Smooth muscle cell (in vitro differentiated cells): ENCODE data around the gene INO80. TPM values are rescaled to one million over a fixed set of nuclear protein-coding genes. Genes with fewer than 3 reads are reported as not detected.

ENCODE experiments used
- DNase-seq: peaks from one replicate; lab custom pipeline; 2025; ENCODE audit not compliant: unreplicated experiment; lab: John Stamatoyannopoulos, UW
- H2AFZ ChIP-seq: fragments of 200-600 bp; sonication (generic); 2 replicates; pipeline ENCODE4 v1.6.0; 2016; ENCODE audit warnings: antibody characterized with exemption, low read depth, mild to moderate bottlenecking
- H3F3A ChIP-seq: fragments of 200-600 bp; sonication (generic); 2 replicates; pipeline ENCODE4 v1.6.0; 2017; ENCODE audit warnings: antibody characterized with exemption, low read depth
- H3K27ac ChIP-seq: fragments of 200-600 bp; sonication (generic); 2 replicates; pipeline ENCODE4 v1.5.1; 2016; ENCODE audit warnings: low read depth, mild to moderate bottlenecking
- H3K27me3 ChIP-seq: fragments of 200-600 bp; sonication (generic); 2 replicates; pipeline ENCODE4 v1.6.1; 2016; ENCODE audit warnings: low read depth, mild to moderate bottlenecking
- H3K36me3 ChIP-seq: fragments of 200-600 bp; sonication (generic); 2 replicates; pipeline ENCODE4 v1.5.1; 2016; ENCODE audit warnings: low read depth
- H3K4me1 ChIP-seq: fragments of 200-600 bp; sonication (generic); 2 replicates; pipeline ENCODE4 v1.5.1; 2016; ENCODE audit warnings: low read depth
- H3K4me2 ChIP-seq: fragments of 200-600 bp; sonication (generic); 2 replicates; pipeline ENCODE4 v1.6.0; 2016; ENCODE audit warnings: mild to moderate bottlenecking
- H3K4me3 ChIP-seq: fragments of 200-600 bp; sonication (generic); 2 replicates; pipeline ENCODE4 v1.5.1; 2016; ENCODE audit warnings: mild to moderate bottlenecking
- H3K79me2 ChIP-seq: fragments of 200-600 bp; sonication (generic); 2 replicates; pipeline ENCODE4 v1.6.0; 2016; ENCODE audit warnings: low read depth, mild to moderate bottlenecking
- H3K9ac ChIP-seq: fragments of 200-600 bp; sonication (generic); 2 replicates; pipeline ENCODE4 v1.6.0; 2016; ENCODE audit warnings: low read depth
- H3K9me3 ChIP-seq: fragments of 200-600 bp; sonication (generic); replicated peaks from 2 replicates; pipeline ENCODE4 v1.5.1; 2016; ENCODE audit warnings: low read depth
- H4K20me1 ChIP-seq: fragments of 200-600 bp; sonication (generic); 2 replicates; pipeline ENCODE4 v1.6.0; 2016; ENCODE audit warnings: low read depth
- CTCF ChIP-seq: fragments of 200-600 bp; sonication (generic); IDR thresholded peaks from 2 replicates; pipeline ENCODE4 v1.5.1; 2017; ENCODE audit warnings: borderline replicate concordance, mild to moderate bottlenecking, antibody characterized with exemption; ENCODE audit not compliant: insufficient read depth, poor library complexity, severe bottlenecking
- WGBS: methylation state at CpG from one replicate; pipeline ENCODE4 v1.1.7; 2016; ENCODE audit warnings: low lambda C conversion rate; 5-methylcytosine and 5-hydroxymethylcytosine counted together
- polyA plus RNA-seq: library from polyadenylated mRNA; unstranded; fragments of >200 nt; fragmentation: Nextera tagmentation; extraction: Ambion mirVana; gene quantifications from 2 replicates; pipeline ENCODE4 v1.2.1, GENCODE V29; 2016
- total RNA-seq: library from RNA; depleted of rRNA; stranded (reverse); fragments of >200 nt; gene quantifications from 2 replicates; pipeline ENCODE4 v1.2.3, GENCODE V29; 2014

Gene INO80
- total and polyA plus RNA-seq, 2 experiments from 2014 or later, result 4.4 to 8.3 TPM

DNA sequence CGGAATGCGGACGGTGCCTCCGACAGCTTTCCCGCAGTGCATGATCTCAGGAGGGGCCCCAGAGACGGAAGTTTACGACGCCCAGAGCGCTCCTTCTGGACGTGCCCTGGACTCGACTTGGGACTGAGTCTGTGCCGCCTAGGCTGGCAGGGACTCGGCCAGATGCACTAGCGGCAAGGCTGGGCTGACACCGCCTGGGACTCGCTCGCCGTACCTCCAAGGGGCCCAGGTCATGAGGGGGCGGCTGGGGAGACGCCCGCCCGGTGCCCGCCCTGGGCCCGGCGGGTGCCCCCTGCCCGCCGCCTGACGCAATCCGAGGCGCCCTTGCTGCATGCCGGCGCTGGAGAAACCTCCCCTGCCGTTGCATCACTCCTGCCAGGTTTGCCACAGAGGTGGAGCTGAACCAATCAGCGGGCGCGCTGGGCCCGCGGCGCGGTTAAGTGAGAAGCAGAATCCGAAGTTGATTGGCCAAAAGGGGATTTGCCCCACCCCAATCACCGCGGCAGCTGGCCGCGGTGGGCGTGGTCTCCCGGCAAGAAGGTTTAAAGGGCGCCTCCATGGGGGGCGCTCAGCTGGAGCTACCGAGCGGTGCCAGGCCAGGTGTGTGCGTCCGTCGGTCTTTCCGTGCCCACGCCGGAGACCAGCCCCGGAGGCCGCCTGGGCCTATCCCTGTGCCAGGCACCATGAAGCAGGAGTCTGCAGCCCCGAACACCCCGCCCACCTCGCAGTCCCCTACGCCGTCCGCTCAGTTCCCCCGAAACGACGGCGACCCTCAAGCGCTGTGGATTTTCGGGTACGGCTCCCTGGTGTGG lies 163.0 kb downstream of the INO80 start, which contains the start of gene CHAC1:
TSS of gene CHAC1 (plus strand) at position 571 of the 812 bp plus-strand sequence. CDS start at position 684, 113 bp downstream.
- Histone ChIP-seq H3K4me3 (peak within 1 kb of the TSS; percentile 79), H3K27me3 (no peaks in the 10 kb centered on the region), H3K36me3 (no peaks in the 10 kb centered on the region), H3K27ac (peak within 1 kb of the TSS; percentile 78), H3K4me2 (peak within 1 kb of the TSS; percentile 93), H2AFZ (peak within 1 kb of the TSS; percentile 79), H3K9ac (peak within 1 kb of the TSS; percentile 75), H3F3A (peaks cover 3% of the 10 kb centered on the region), H3K9me3 (no peaks in the 10 kb centered on the region), H3K79me2 (peaks cover 29% of the 10 kb centered on the region), H3K4me1 (no peaks in the 10 kb centered on the region), H4K20me1 (peaks cover 31% of the 10 kb centered on the region)
- no peak for TF ChIP-seq CTCF
- peak; percentile 90 for DNase-seq
- 1% methylated on average over 70 of the region's 72 CpGs for WGBS

DNA sequence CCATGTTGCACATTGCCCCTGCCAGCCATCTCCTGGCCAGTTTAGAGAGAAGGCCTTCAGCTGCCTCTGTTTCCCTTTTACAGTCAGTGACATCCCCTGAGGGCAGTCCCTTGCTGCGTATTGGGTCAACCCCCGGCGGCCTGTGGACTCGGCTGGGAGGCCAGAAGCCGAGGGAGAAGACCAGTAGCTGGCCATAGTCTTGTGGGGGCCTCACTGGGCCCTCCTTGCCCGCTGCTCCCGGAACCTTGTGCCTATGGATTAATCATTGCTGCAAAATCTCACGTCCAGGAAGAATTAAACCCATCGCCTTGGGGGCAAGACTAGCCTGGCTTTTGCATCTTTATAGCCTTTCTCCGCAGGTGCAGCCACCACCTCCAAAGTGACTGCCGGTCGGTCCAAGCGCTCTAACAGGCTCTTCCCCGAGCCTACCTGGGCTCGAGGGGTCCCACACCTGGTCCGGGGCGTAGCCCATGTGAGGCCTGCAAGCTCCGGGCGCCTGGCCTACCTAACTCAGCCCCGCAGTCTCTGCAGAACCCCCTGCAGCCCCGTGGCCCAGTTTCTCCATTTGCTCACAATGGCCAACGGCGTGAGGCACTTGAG lies 163.7 kb downstream of the INO80 start:
- 34% methylated on average over 23 of the region's 23 CpGs for WGBS
- H3K9ac ChIP-seq, result peak overlapping the region; percentile 75
- H3K4me1 ChIP-seq, result no peaks in the 10 kb centered on the region
- TF ChIP-seq CTCF, result no peak
- H3K4me2 ChIP-seq, result peak overlapping the region; percentile 93
- peak overlapping the region; percentile 78 for H3K27ac ChIP-seq
- H3K4me3 ChIP-seq, result peak overlapping the region; percentile 79
- peaks cover 29% of the 10 kb centered on the region for H4K20me1 ChIP-seq
- peaks cover 3% of the 10 kb centered on the region for H3F3A ChIP-seq
- peaks cover 29% of the 10 kb centered on the region for H3K79me2 ChIP-seq
- no peak for DNase-seq
- H3K27me3 ChIP-seq, result no peaks in the 10 kb centered on the region
- no peaks in the 10 kb centered on the region for H3K9me3 ChIP-seq
- peak overlapping the region; percentile 2 for H2AFZ ChIP-seq
- H3K36me3 ChIP-seq, result no peaks in the 10 kb centered on the region

GRCh38 chr15:40951764-40952163 lies 164.3 kb downstream of the INO80 start:
- Histone ChIP-seq H4K20me1 (peaks cover 22% of the 10 kb centered on the region), H3K9ac (no peak overlapping the region), H3K4me2 (no peak overlapping the region), H3F3A (peaks cover 3% of the 10 kb centered on the region), H3K27me3 (no peaks in the 10 kb centered on the region), H2AFZ (no peak overlapping the region), H3K9me3 (no peaks in the 10 kb centered on the region), H3K4me3 (no peak overlapping the region), H3K27ac (no peak overlapping the region), H3K4me1 (no peaks in the 10 kb centered on the region), H3K79me2 (peaks cover 29% of the 10 kb centered on the region), H3K36me3 (no peaks in the 10 kb centered on the region)
- no peak for DNase-seq
- 93% methylated on average over 4 of the region's 4 CpGs for WGBS
- TF ChIP-seq CTCF, result no peak
